ENCODE measurements around the gene PDIA6. TPM values are rescaled to one million over a fixed set of nuclear protein-coding genes. Genes with fewer than 3 reads are reported as not detected.

PDIA6 gene
- total and polyA plus RNA-seq, 2 donors (not counting 1 experiment from before 2014, with no cell fraction given) = 23.8 to 53.8 TPM

DNA sequence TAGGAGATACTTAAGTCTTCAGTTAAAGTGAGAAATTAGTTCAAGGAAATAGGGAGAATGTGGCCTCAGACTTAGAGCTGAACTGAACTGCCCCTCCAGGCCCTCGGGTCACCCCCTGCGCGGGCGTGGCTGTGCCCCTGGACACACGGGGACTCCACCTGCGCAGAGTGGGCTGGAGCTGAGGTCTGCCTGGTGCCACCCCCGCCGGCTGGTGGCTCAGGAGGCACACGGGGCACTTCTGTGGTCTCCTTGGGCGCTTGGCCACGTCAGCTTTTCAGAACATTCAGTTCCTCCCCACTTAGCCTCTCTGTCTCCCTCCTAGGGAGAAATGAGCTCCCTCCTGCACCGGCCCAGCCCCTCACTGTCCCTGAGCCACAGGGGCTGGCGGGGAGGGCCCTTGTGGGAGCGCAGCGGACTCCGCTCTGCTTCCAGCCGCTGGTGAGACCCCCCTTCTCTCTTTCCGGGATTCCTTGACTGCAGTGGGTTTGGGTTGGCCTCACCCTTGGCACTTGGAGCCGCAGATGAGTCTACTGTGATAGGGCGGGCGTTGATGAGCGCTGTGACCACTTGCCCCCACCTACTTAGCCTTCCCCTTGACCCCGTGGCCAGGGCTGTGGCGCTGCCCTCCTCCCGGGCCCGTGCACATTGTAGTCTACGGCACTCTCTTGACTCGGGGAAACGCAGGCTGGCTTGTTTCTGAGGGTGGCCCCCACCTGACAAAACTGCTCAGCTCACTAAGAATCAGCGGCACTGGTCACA lies 18.2 kb upstream of the PDIA6 start:
- POLR2A ChIA-PET = no interaction called here
- intact Hi-C loops (cut with micrococcal nuclease) = no loop called here
- no peak for ATAC-seq (ENCODE audit: low read depth)

DNA sequence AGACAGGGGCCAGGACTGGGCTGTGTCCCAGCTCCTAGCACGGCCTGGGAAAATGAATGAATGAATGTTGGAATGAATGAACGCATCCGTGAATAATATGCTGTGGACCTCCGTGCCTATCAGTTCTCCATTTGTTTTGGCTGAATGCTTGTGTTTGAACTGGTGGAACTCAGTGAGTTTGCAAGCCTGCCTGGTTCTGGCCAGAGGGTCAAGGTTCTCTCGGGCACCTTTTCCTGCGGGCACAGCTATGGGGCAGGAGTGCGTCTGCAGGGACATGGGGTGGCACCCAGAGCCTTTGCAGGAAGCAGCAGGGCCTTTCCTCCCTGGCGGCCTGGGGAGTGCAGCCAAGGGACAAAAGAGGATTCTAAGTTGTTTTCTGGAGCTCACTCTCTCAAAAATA lies 17.6 kb upstream of the PDIA6 start:
- POLR2A ChIA-PET = no interaction called here
- intact Hi-C loops (cut with micrococcal nuclease) = no loop called here

More for the DNA sequence above, 18.2 kb upstream of the PDIA6 start:
- Histone ChIP-seq H3K27me3 (replicated peaks in 1 of 4; ENCODE audit: control extremely low read depth in 1 of 4, control insufficient read depth in 3 of 4, insufficient read depth in 4 of 4, low read length in 3 of 4) (peaks cover 0 to 45% (median 8%) of the 10 kb centered on the region in 4 experiments), H3K36me3 (replicated peaks in 1 of 2; ENCODE audit: control extremely low read depth in 1 of 2, control insufficient read depth in 1 of 2, extremely low read depth in 1 of 2, insufficient read depth in 2 of 2, low read length in 1 of 2) (no peaks in the 10 kb centered on the region), H3K4me1 (ENCODE audit: control insufficient read depth in 2 of 2, insufficient read depth in 2 of 2, low read length in 2 of 2) (peaks cover 10 to 12% of the 10 kb centered on the region in 2 donors), H3K27ac (ENCODE audit: low read length in 2 of 2) (no peak overlapping the region), H3K9ac (ENCODE audit: low read length) (no peak overlapping the region), H3K79me2 (ENCODE audit: control insufficient read depth, insufficient read depth, low read length) (no peaks in the 10 kb centered on the region), H3K4me3 (ENCODE audit: control extremely low read depth in 1 of 5, extremely low read depth in 1 of 5, insufficient read depth in 1 of 5, low read depth in 2 of 5, low read length in 4 of 5) (no peak overlapping the region), H3K9me3 (ENCODE audit: control extremely low read depth in 1 of 3, control insufficient read depth in 2 of 3, insufficient read depth in 1 of 3, low read length in 2 of 3) (peaks cover 0 to 4% (median 0%) of the 10 kb centered on the region in 3 donors), H2AFZ (ENCODE audit: insufficient read depth, low read depth, low read length, poor library complexity, severe bottlenecking) (no peak overlapping the region), H3K4me2 (replicated peaks; ENCODE audit: low read depth, low read length, poor library complexity, severe bottlenecking) (no peak overlapping the region), H4K20me1 (ENCODE audit: control insufficient read depth, insufficient read depth, low read length, poor library complexity, severe bottlenecking) (no peaks in the 10 kb centered on the region)
- Mint-ChIP-seq H3K9me3 (ENCODE audit: insufficient read depth) (no peaks in the 10 kb centered on the region), H3K27me3 (peaks cover 43% of the 10 kb centered on the region), H3K4me3 (no peak overlapping the region), H3K27ac (no peak overlapping the region), H3K4me1 (peaks cover 12% of the 10 kb centered on the region)
- TF ChIP-seq EZH2 (IDR thresholded peaks at IDR 0.05; ENCODE audit: borderline replicate concordance, insufficient read depth, low read depth, low read length, poor library complexity, severe bottlenecking) = no peak
- TF ChIP-seq, protein P1, sequence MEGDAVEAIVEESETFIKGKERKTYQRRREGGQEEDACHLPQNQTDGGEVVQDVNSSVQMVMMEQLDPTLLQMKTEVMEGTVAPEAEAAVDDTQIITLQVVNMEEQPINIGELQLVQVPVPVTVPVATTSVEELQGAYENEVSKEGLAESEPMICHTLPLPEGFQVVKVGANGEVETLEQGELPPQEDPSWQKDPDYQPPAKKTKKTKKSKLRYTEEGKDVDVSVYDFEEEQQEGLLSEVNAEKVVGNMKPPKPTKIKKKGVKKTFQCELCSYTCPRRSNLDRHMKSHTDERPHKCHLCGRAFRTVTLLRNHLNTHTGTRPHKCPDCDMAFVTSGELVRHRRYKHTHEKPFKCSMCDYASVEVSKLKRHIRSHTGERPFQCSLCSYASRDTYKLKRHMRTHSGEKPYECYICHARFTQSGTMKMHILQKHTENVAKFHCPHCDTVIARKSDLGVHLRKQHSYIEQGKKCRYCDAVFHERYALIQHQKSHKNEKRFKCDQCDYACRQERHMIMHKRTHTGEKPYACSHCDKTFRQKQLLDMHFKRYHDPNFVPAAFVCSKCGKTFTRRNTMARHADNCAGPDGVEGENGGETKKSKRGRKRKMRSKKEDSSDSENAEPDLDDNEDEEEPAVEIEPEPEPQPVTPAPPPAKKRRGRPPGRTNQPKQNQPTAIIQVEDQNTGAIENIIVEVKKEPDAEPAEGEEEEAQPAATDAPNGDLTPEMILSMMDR (IDR thresholded peaks at IDR 0.05) = no peak
- no peak for DNase-seq
- WGBS (ENCODE audit: insufficient coverage) = 80% methylated on average over 30 of the region's 30 CpGs
- CTCF ChIA-PET = interaction anchor here (1.0 to 4.1 kb wide), 5 partner anchors 8 to 299 kb away, joined by 4 to 19 read pairs (median 16); partner anchors contain the start of gene PDIA6

More for the DNA sequence above, 17.6 kb upstream of the PDIA6 start:
- Histone ChIP-seq H3K9ac (ENCODE audit: low read length) (no peak overlapping the region), H3K79me2 (ENCODE audit: control insufficient read depth, insufficient read depth, low read length) (no peaks in the 10 kb centered on the region), H3K9me3 (ENCODE audit: control extremely low read depth in 1 of 3, control insufficient read depth in 2 of 3, insufficient read depth in 1 of 3, low read length in 2 of 3) (peaks cover 0 to 4% (median 0%) of the 10 kb centered on the region in 3 donors), H3K27me3 (replicated peaks in 1 of 4; ENCODE audit: control extremely low read depth in 1 of 4, control insufficient read depth in 3 of 4, insufficient read depth in 4 of 4, low read length in 3 of 4) (peaks cover 0 to 42% (median 9%) of the 10 kb centered on the region in 4 experiments), H4K20me1 (ENCODE audit: control insufficient read depth, insufficient read depth, low read length, poor library complexity, severe bottlenecking) (no peaks in the 10 kb centered on the region), H3K4me3 (ENCODE audit: control extremely low read depth in 1 of 5, extremely low read depth in 1 of 5, insufficient read depth in 1 of 5, low read depth in 2 of 5, low read length in 4 of 5) (no peak overlapping the region), H3K36me3 (replicated peaks in 1 of 2; ENCODE audit: control extremely low read depth in 1 of 2, control insufficient read depth in 1 of 2, extremely low read depth in 1 of 2, insufficient read depth in 2 of 2, low read length in 1 of 2) (no peaks in the 10 kb centered on the region), H3K27ac (ENCODE audit: low read length in 2 of 2) (no peak overlapping the region), H3K4me1 (ENCODE audit: control insufficient read depth in 2 of 2, insufficient read depth in 2 of 2, low read length in 2 of 2) (peaks cover 8 to 9% of the 10 kb centered on the region in 2 donors), H2AFZ (ENCODE audit: insufficient read depth, low read depth, low read length, poor library complexity, severe bottlenecking) (no peak overlapping the region), H3K4me2 (replicated peaks; ENCODE audit: low read depth, low read length, poor library complexity, severe bottlenecking) (no peak overlapping the region)
- no peaks in the 10 kb centered on the region for H3K9me3 Mint-ChIP-seq (ENCODE audit: insufficient read depth)
- peaks cover 49% of the 10 kb centered on the region for H3K27me3 Mint-ChIP-seq
- DNase-seq (no peak), ATAC-seq (ENCODE audit: low read depth) (no peak)
- TF ChIP-seq, protein P1 (IDR thresholded peaks at IDR 0.05) = no peak
- H3K27ac Mint-ChIP-seq = no peak overlapping the region
- no peak overlapping the region for H3K4me3 Mint-ChIP-seq
- H3K4me1 Mint-ChIP-seq = peaks cover 12% of the 10 kb centered on the region
- 91% methylated on average over 6 of the region's 8 CpGs for WGBS (ENCODE audit: insufficient coverage)
- CTCF ChIA-PET = interaction anchor here (0.6 to 4.1 kb wide), 2 partner anchors 12 to 999 kb away, joined by 3 to 19 read pairs; no protein-coding TSS in a partner anchor

Data from B cell (primary cell).